Uterus (tissue), 2 donors: Measurements from ENCODE around the gene USP12.

Source experiments
- CTCF ChIP-seq, 4 experiments: fragments of 200-600 bp in 2 of 4; fragments of 450-650 bp in 2 of 4; sonication (generic) in 2 of 4; IDR thresholded peaks; one replicate each; pipeline ENCODE4 v1.5.1; 2016 to 2019; ENCODE audit warnings: antibody characterized with exemption in 4 of 4, mild to moderate bottlenecking in 2 of 4, moderate library complexity in 1 of 4
- POLR2A ChIP-seq, 2 donors: fragments of 450-650 bp; IDR thresholded peaks; one replicate each; pipeline ENCODE4 v1.6.1; 2016; ENCODE audit warnings: antibody characterized with exemption in 2 of 2, mild to moderate bottlenecking in 1 of 2, moderate library complexity in 1 of 2

- TF ChIP-seq CTCF (IDR thresholded peaks at IDR 0.05): no peak
- no peak for TF ChIP-seq POLR2A (IDR thresholded peaks at IDR 0.05)
Measured at GRCh38 chr13:27158335-27158734, 13.3 kb downstream of the USP12 start.
